SK-N-SH (cell line): ENCODE measurements around the gene PPP1R36.

Experiments used
- EZH2phosphoT487 ChIP-seq: fragments of 200-600 bp; sonication (generic); IDR thresholded peaks from 2 replicates; pipeline ENCODE4 v1.6.1; 2017; ENCODE audit warnings: low read depth, mixed run types, mild to moderate bottlenecking, antibody characterized with exemption, moderate library complexity, borderline replicate concordance
- JUND ChIP-seq: IDR thresholded peaks from 2 replicates; pipeline ENCODE4 v1.4.0; 2012
- POLR2AphosphoS5 ChIP-seq: IDR thresholded peaks from 2 replicates; pipeline ENCODE4 v1.6.1; 2012; ENCODE audit warnings: low read depth, low read length
- RAD21 ChIP-seq: IDR thresholded peaks from 2 replicates; pipeline ENCODE4 v1.6.1; 2012; ENCODE audit warnings: mild to moderate bottlenecking, low read length
- TAF1 ChIP-seq: IDR thresholded peaks from 2 replicates; pipeline ENCODE4 v1.6.1; 2012; ENCODE audit warnings: low read depth, mild to moderate bottlenecking, low read length, moderate library complexity, borderline replicate concordance
- TF ChIP-seq, protein P1 (sequence below): fragments of 200-600 bp; sonication (generic); IDR thresholded peaks from 2 replicates; pipeline ENCODE4 v1.6.1; 2017; ENCODE audit warnings: antibody characterized with exemption, mild to moderate bottlenecking, moderate library complexity
- TF ChIP-seq, protein P2 (sequence below): IDR thresholded peaks from 2 replicates; pipeline ENCODE4; 2012

DNA sequence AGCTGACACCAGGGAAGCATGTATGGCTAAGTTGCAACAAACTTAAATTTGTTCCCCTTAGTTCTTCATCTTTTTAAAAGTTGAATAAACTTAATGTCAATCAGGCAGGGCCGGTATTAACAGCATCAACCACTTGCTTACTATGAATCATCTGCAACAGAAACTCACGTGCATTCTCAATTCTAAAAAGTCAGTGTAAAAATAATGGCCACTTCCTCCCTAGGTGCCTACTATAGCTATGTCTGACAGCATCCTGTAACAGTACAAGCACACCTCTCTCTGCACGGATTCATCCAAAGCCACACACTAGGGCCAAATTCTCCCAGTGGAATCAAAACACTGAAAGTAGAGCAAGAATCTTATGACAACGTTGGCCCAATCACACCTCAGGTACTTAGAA, 48.6 kb downstream of the PPP1R36 start:
- TF ChIP-seq, protein P1, sequence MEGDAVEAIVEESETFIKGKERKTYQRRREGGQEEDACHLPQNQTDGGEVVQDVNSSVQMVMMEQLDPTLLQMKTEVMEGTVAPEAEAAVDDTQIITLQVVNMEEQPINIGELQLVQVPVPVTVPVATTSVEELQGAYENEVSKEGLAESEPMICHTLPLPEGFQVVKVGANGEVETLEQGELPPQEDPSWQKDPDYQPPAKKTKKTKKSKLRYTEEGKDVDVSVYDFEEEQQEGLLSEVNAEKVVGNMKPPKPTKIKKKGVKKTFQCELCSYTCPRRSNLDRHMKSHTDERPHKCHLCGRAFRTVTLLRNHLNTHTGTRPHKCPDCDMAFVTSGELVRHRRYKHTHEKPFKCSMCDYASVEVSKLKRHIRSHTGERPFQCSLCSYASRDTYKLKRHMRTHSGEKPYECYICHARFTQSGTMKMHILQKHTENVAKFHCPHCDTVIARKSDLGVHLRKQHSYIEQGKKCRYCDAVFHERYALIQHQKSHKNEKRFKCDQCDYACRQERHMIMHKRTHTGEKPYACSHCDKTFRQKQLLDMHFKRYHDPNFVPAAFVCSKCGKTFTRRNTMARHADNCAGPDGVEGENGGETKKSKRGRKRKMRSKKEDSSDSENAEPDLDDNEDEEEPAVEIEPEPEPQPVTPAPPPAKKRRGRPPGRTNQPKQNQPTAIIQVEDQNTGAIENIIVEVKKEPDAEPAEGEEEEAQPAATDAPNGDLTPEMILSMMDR: no peak
- TF ChIP-seq EZH2phosphoT487: no peak
- TF ChIP-seq RAD21: no peak
- TF ChIP-seq TAF1: no peak
- no peak for TF ChIP-seq JUND
- TF ChIP-seq POLR2AphosphoS5: no peak
- TF ChIP-seq, protein P2, sequence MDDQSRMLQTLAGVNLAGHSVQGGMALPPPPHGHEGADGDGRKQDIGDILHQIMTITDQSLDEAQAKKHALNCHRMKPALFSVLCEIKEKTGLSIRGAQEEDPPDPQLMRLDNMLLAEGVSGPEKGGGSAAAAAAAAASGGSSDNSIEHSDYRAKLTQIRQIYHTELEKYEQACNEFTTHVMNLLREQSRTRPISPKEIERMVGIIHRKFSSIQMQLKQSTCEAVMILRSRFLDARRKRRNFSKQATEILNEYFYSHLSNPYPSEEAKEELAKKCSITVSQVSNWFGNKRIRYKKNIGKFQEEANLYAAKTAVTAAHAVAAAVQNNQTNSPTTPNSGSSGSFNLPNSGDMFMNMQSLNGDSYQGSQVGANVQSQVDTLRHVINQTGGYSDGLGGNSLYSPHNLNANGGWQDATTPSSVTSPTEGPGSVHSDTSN: no peak
